ENCODE measurements around the gene TMED10.
A peak's percentile ranks its signal among the peaks of the same experiment; 100 is the strongest.

Gene TMED10

GRCh38 chr14:75176142-75176820 is at the start of gene TMED10 (continued):
- TF ChIP-seq ZNF571 (tag by site-specific recombination; IDR thresholded peaks at IDR 0.05), result no peak
- TF ChIP-seq ZNF184 (tag by site-specific recombination; IDR thresholded peaks at IDR 0.05), result no peak
- TF ChIP-seq ZXDB (tag by site-specific recombination; IDR thresholded peaks at IDR 0.05), result peak; percentile 75
- TF ChIP-seq ZSCAN4 (tag by site-specific recombination; IDR thresholded peaks at IDR 0.05), result no peak
- TF ChIP-seq ZNF114 (tag by site-specific recombination; IDR thresholded peaks at IDR 0.05), result no peak
- TF ChIP-seq ZNF701 (tag by site-specific recombination; IDR thresholded peaks at IDR 0.05), result no peak
- TF ChIP-seq YY1 (tag by site-specific recombination; IDR thresholded peaks at IDR 0.05), result peak; percentile 98
- TF ChIP-seq ZBTB44 (tag by site-specific recombination; IDR thresholded peaks at IDR 0.05), result no peak
- TF ChIP-seq MYNN (tag by site-specific recombination; IDR thresholded peaks at IDR 0.05; ENCODE audit: borderline replicate concordance), result peak; percentile 9; the same call in 1 of the 2 replicates
- TF ChIP-seq YY2 (tag by site-specific recombination; IDR thresholded peaks at IDR 0.05), result peak; percentile 79
- no peak for TF ChIP-seq ZNF311 (tag by site-specific recombination; IDR thresholded peaks at IDR 0.05; ENCODE audit: borderline replicate concordance)
- TF ChIP-seq ZNF677 (tag by site-specific recombination; IDR thresholded peaks at IDR 0.05), result no peak
- no peak for TF ChIP-seq ZNF585B (tag by site-specific recombination; IDR thresholded peaks at IDR 0.05)
- TF ChIP-seq, protein P1, sequence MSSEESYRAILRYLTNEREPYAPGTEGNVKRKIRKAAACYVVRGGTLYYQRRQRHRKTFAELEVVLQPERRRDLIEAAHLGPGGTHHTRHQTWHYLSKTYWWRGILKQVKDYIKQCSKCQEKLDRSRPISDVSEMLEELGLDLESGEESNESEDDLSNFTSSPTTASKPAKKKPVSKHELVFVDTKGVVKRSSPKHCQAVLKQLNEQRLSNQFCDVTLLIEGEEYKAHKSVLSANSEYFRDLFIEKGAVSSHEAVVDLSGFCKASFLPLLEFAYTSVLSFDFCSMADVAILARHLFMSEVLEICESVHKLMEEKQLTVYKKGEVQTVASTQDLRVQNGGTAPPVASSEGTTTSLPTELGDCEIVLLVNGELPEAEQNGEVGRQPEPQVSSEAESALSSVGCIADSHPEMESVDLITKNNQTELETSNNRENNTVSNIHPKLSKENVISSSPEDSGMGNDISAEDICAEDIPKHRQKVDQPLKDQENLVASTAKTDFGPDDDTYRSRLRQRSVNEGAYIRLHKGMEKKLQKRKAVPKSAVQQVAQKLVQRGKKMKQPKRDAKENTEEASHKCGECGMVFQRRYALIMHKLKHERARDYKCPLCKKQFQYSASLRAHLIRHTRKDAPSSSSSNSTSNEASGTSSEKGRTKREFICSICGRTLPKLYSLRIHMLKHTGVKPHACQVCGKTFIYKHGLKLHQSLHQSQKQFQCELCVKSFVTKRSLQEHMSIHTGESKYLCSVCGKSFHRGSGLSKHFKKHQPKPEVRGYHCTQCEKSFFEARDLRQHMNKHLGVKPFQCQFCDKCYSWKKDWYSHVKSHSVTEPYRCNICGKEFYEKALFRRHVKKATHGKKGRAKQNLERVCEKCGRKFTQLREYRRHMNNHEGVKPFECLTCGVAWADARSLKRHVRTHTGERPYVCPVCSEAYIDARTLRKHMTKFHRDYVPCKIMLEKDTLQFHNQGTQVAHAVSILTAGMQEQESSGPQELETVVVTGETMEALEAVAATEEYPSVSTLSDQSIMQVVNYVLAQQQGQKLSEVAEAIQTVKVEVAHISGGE (tag by site-specific recombination; conservative IDR thresholded peaks at IDR 0.05; ENCODE audit: low read depth), result peak; percentile 85
- TF ChIP-seq AEBP2 (tag by site-specific recombination; IDR thresholded peaks at IDR 0.05; ENCODE audit: borderline replicate concordance), result no peak
- peak; percentile 64; the same call in 1 of the 2 replicates for TF ChIP-seq ZNF692 (tag by site-specific recombination; IDR thresholded peaks at IDR 0.05)
- TF ChIP-seq CTCF (tag by site-specific recombination; IDR thresholded peaks at IDR 0.05), result peak; percentile 85
- no peak for TF ChIP-seq ZNF121 (tag by site-specific recombination; IDR thresholded peaks at IDR 0.05)
- TF ChIP-seq, protein P2, sequence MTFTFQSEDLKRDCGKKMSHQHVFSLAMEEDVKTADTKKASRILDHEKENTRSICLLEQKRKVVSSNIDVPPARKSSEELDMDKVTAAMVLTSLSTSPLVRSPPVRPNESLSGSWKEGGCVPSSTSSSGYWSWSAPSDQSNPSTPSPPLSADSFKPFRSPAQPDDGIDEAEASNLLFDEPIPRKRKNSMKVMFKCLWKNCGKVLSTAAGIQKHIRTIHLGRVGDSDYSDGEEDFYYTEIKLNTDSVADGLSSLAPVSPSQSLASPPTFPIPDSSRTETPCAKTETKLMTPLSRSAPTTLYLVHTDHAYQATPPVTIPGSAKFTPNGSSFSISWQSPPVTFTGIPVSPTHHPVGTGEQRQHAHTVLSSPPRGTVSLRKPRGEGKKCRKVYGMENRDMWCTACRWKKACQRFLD (tag by site-specific recombination; IDR thresholded peaks at IDR 0.05), result no peak
- peak; percentile 97 for TF ChIP-seq ZNF335 (tag by site-specific recombination; conservative IDR thresholded peaks at IDR 0.05)
- TF ChIP-seq MEIS1 (CRISPR knock-in tag; IDR thresholded peaks at IDR 0.05; ENCODE audit: borderline replicate concordance), result no peak
- TF ChIP-seq ZNF776 (tag by site-specific recombination; IDR thresholded peaks at IDR 0.05; ENCODE audit: borderline replicate concordance), result no peak
- TF ChIP-seq ZSCAN30 (tag by site-specific recombination; IDR thresholded peaks at IDR 0.05), result peak; percentile 52; the same call in 1 of the 2 replicates
- peak; percentile 15; the same call in 1 of the 2 replicates for TF ChIP-seq EGR2 (tag by site-specific recombination; IDR thresholded peaks at IDR 0.05; ENCODE audit: low read depth)
- no peak for TF ChIP-seq MZF1 (tag by site-specific recombination; IDR thresholded peaks at IDR 0.05; ENCODE audit: borderline replicate concordance)
- no peak for TF ChIP-seq ZNF146 (tag by site-specific recombination; IDR thresholded peaks at IDR 0.05)
- TF ChIP-seq, protein P3, sequence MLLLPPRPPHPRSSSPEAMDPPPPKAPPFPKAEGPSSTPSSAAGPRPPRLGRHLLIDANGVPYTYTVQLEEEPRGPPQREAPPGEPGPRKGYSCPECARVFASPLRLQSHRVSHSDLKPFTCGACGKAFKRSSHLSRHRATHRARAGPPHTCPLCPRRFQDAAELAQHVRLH (tag by site-specific recombination; IDR thresholded peaks at IDR 0.05), result 0 out of 2 replicates have a peak, but pooled peaks have one; percentile 26
